Measurements from ENCODE around the gene NTRK3. TPM values are rescaled to one million over a fixed set of nuclear protein-coding genes. Genes with fewer than 3 reads are reported as not detected.

Gene NTRK3
- total RNA-seq, 2 experiments from 2014 or later = not detected

- no peaks in the 10 kb centered on the region for H3K9me3 Mint-ChIP-seq
Measured at GRCh38 chr15:88118035-88118434, 138.5 kb downstream of the NTRK3 start.

GRCh38 chr15:88115486-88116152 lies 140.9 kb downstream of the NTRK3 start:
- Mint-ChIP-seq H3K27me3 (no peaks in the 10 kb centered on the region), H3K27ac (no peak overlapping the region), H3K4me1 (ENCODE audit: low read depth) (no peaks in the 10 kb centered on the region), H3K9me3 (no peaks in the 10 kb centered on the region), H3K36me3 (ENCODE audit: low read depth) (no peaks in the 10 kb centered on the region), H3K4me3 (no peak overlapping the region)
- intact Hi-C loops (cut with micrococcal nuclease) = no loop called here
- no peak for DNase-seq
- ATAC-seq = no peak
- TF ChIP-seq CTCF (IDR thresholded peaks at IDR 0.05) = no peak
- CTCF ChIA-PET = no interaction called here
- POLR2A ChIA-PET = no interaction called here

More at GRCh38 chr15:88118035-88118434, 138.5 kb downstream of the NTRK3 start:
- ATAC-seq = no peak
- H3K36me3 Mint-ChIP-seq (ENCODE audit: low read depth) = no peaks in the 10 kb centered on the region
- H3K4me3 Mint-ChIP-seq = no peak overlapping the region
- no peak overlapping the region for H3K27ac Mint-ChIP-seq
- POLR2A ChIA-PET = no interaction called here
- TF ChIP-seq CTCF (IDR thresholded peaks at IDR 0.05) = no peak
- no peaks in the 10 kb centered on the region for H3K27me3 Mint-ChIP-seq
- no peak for DNase-seq
- intact Hi-C loops (cut with micrococcal nuclease) = no loop called here
- CTCF ChIA-PET = no interaction called here
- H3K4me1 Mint-ChIP-seq (ENCODE audit: low read depth) = no peaks in the 10 kb centered on the region

- H3K27me3 Mint-ChIP-seq = no peaks in the 10 kb centered on the region
- H3K36me3 Mint-ChIP-seq (ENCODE audit: low read depth) = no peaks in the 10 kb centered on the region
- no peaks in the 10 kb centered on the region for H3K9me3 Mint-ChIP-seq
- ChIA-PET POLR2A (no interaction called here), CTCF (no interaction called here)
- no peak for ATAC-seq
- intact Hi-C loops (cut with micrococcal nuclease) = no loop called here
- no peaks in the 10 kb centered on the region for H3K4me1 Mint-ChIP-seq (ENCODE audit: low read depth)
- no peak for DNase-seq
- TF ChIP-seq CTCF (IDR thresholded peaks at IDR 0.05) = no peak
- no peak overlapping the region for H3K27ac Mint-ChIP-seq
- no peak overlapping the region for H3K4me3 Mint-ChIP-seq
Measured at GRCh38 chr15:88113613-88114308, 142.8 kb downstream of the NTRK3 start.

- ChIA-PET CTCF (interaction anchor here (0.7 kb wide), 1 partner anchor 165 kb away, joined by 3 read pairs; no protein-coding TSS in a partner anchor), POLR2A (no interaction called here)
- DNase-seq = no peak
- ATAC-seq = no peak
- Mint-ChIP-seq H3K4me3 (no peak overlapping the region), H3K9me3 (no peaks in the 10 kb centered on the region), H3K4me1 (ENCODE audit: low read depth) (no peaks in the 10 kb centered on the region), H3K27me3 (no peaks in the 10 kb centered on the region), H3K27ac (no peak overlapping the region), H3K36me3 (ENCODE audit: low read depth) (no peaks in the 10 kb centered on the region)
- intact Hi-C loops (cut with micrococcal nuclease) = no loop called here
- TF ChIP-seq CTCF (IDR thresholded peaks at IDR 0.05) = no peak
Measured at GRCh38 chr15:88108991-88109390, 147.5 kb downstream of the NTRK3 start.

- ChIA-PET POLR2A (no interaction called here), CTCF (no interaction called here)
- ATAC-seq (no peak), DNase-seq (no peak)
- Mint-ChIP-seq H3K9me3 (no peaks in the 10 kb centered on the region), H3K4me1 (ENCODE audit: low read depth) (no peaks in the 10 kb centered on the region), H3K27ac (no peak overlapping the region), H3K4me3 (no peak overlapping the region), H3K36me3 (ENCODE audit: low read depth) (no peaks in the 10 kb centered on the region), H3K27me3 (no peaks in the 10 kb centered on the region)
- no peak for TF ChIP-seq CTCF (IDR thresholded peaks at IDR 0.05)
- intact Hi-C loops (cut with micrococcal nuclease) = no loop called here
Measured at GRCh38 chr15:88108477-88108876, 148.1 kb downstream of the NTRK3 start.
